PC-3 (cell line): ENCODE measurements around the gene TCFL5. TPM values are rescaled to one million over a fixed set of nuclear protein-coding genes. Genes with fewer than 3 reads are reported as not detected.

Experiments
- ATAC-seq: fragments of 200-7000 bp; cut with Tn5 transposase; 2 replicates; pipeline ENCODE4 v1.9.1; 2020; ENCODE audit warnings: mild to moderate bottlenecking, moderate library complexity
- BruUV-seq: library from RNA; stranded (reverse); fragments of 400-500 nt; replicated peaks from 2 replicates; lab custom pipeline; 2021; lab: Mats Ljungman, UMichigan
- CTCF ChIA-PET: fragments of 300-600 bp; sonication (Branson Sonifier 250); formaldehyde crosslinking; loops from one replicate; lab custom pipeline; 2022; ENCODE audit warnings: antibody characterized with exemption; lab: Charles Lee
- POLR2A ChIA-PET: fragments of 300-600 bp; sonication (Branson Sonifier 250); formaldehyde crosslinking; loops from one replicate; lab custom pipeline; 2022; ENCODE audit warnings: antibody characterized with exemption; ENCODE audit not compliant: unreplicated experiment; lab: Charles Lee
- DNase-seq: peaks from one replicate; pipeline ENCODE4 v3.0.0-alpha.2; 2015
- H2AFZ ChIP-seq: fragments of 300-600 bp; sonication (generic); 2 replicates; pipeline ENCODE4 v1.6.0; 2016; ENCODE audit warnings: antibody characterized with exemption, low read length
- H3F3A ChIP-seq: fragments of 300-600 bp; sonication (generic); one replicate; pipeline ENCODE4 v1.6.0; 2017; ENCODE audit warnings: antibody characterized with exemption, low read length, control low read depth, mild to moderate bottlenecking; ENCODE audit not compliant: unreplicated experiment
- H3K27ac ChIP-seq: fragments of 300-600 bp; sonication (generic); 2 replicates; pipeline ENCODE4 v1.5.1; 2016; ENCODE audit warnings: mild to moderate bottlenecking, low read length
- H3K27me3 ChIP-seq: fragments of 300-600 bp; sonication (generic); 2 replicates; pipeline ENCODE4 v1.6.1; 2016; ENCODE audit warnings: low read length, mixed read lengths
- H3K36me3 ChIP-seq: fragments of 300-600 bp; sonication (generic); 2 replicates; pipeline ENCODE4 v1.6.1; 2016; ENCODE audit warnings: low read depth, mixed run types, low read length, mixed read lengths
- H3K4me1 ChIP-seq: fragments of 300-600 bp; sonication (generic); 2 replicates; pipeline ENCODE4 v1.5.1; 2016; ENCODE audit warnings: low read length; ENCODE audit not compliant: insufficient read depth
- H3K4me2 ChIP-seq: fragments of 300-600 bp; sonication (generic); 2 replicates; pipeline ENCODE4 v1.6.0; 2016; ENCODE audit warnings: low read length
- H3K4me3 ChIP-seq: fragments of 300-600 bp; sonication (generic); 2 replicates; pipeline ENCODE4 v1.5.1; 2016; ENCODE audit warnings: mild to moderate bottlenecking, low read length, mixed read lengths
- H3K79me2 ChIP-seq: fragments of 300-600 bp; sonication (generic); 2 replicates; pipeline ENCODE4 v1.6.1; 2017; ENCODE audit warnings: low read length, mixed read lengths
- H3K9ac ChIP-seq: fragments of 300-600 bp; sonication (generic); 2 replicates; pipeline ENCODE4 v1.6.0; 2016; ENCODE audit warnings: mild to moderate bottlenecking, low read length
- H3K9me2 ChIP-seq: fragments of 300-600 bp; sonication (generic); replicated peaks from 2 replicates; pipeline ENCODE4 v1.6.1; 2016; ENCODE audit warnings: mixed run types, low read length, mixed read lengths
- H3K9me3 ChIP-seq: fragments of 300-600 bp; sonication (generic); 2 replicates; pipeline ENCODE4 v1.6.1; 2016; ENCODE audit warnings: low read length, mixed read lengths
- H4K20me1 ChIP-seq: fragments of 300-600 bp; sonication (generic); 2 replicates; pipeline ENCODE4 v1.6.1; 2016; ENCODE audit warnings: low read length, mixed read lengths
- EZH2 ChIP-seq: fragments of 300-600 bp; sonication (generic); IDR thresholded peaks from one replicate; pipeline ENCODE4 v1.6.1; 2017; ENCODE audit warnings: antibody characterized with exemption, mild to moderate bottlenecking, low read length; ENCODE audit not compliant: unreplicated experiment
- EZH2phosphoT487 ChIP-seq: fragments of 300-600 bp; sonication (generic); IDR thresholded peaks from 2 replicates; pipeline ENCODE4 v1.6.1; 2018; ENCODE audit warnings: mild to moderate bottlenecking, antibody characterized with exemption, low read length, borderline replicate concordance
- intact Hi-C: fragments of 100-400 bp; cut with micrococcal nuclease; formaldehyde crosslinking; loops from 2 replicates; pipeline ENCODE4 v1.9.0; 2023
- total RNA-seq: library from RNA; depleted of rRNA; stranded (reverse); fragments of >200 nt; gene quantifications from 2 replicates; pipeline ENCODE4 v1.2.3, GENCODE V29; 2014
- TF ChIP-seq, protein P1 (sequence below): fragments of 300-600 bp; sonication (generic); conservative IDR thresholded peaks from 2 replicates; pipeline ENCODE4 v1.5.1; 2017; ENCODE audit warnings: antibody characterized with exemption, low read depth, mild to moderate bottlenecking, low read length

TCFL5 gene
- total RNA-seq, 1 experiment from 2014 or later = 15.8 TPM

- Histone ChIP-seq H3K4me2 (no peak overlapping the region), H3K9me3 (no peaks in the 10 kb centered on the region), H2AFZ (no peak overlapping the region), H3K36me3 (peaks cover 88% of the 10 kb centered on the region), H3F3A (no peaks in the 10 kb centered on the region), H4K20me1 (peaks cover 21% of the 10 kb centered on the region; the same call in 1 of the 2 replicates), H3K27me3 (no peaks in the 10 kb centered on the region), H3K4me3 (no peak overlapping the region), H3K4me1 (peaks cover 6% of the 10 kb centered on the region; the same call in 1 of the 2 replicates), H3K27ac (no peak overlapping the region), H3K9me2 (no peaks in the 10 kb centered on the region), H3K9ac (no peak overlapping the region), H3K79me2 (peaks cover 26% of the 10 kb centered on the region)
- ChIA-PET POLR2A (no interaction called here), CTCF (no interaction called here)
- TF ChIP-seq EZH2phosphoT487 (no peak), EZH2 (no peak)
- no peak for ATAC-seq
- BruUV-seq = no TSS peak
- DNase-seq = no peak
- intact Hi-C loops = no loop called here
Observed at GRCh38 chr20:62906209-62906608, 44.6 kb upstream of the TCFL5 start.

DNA sequence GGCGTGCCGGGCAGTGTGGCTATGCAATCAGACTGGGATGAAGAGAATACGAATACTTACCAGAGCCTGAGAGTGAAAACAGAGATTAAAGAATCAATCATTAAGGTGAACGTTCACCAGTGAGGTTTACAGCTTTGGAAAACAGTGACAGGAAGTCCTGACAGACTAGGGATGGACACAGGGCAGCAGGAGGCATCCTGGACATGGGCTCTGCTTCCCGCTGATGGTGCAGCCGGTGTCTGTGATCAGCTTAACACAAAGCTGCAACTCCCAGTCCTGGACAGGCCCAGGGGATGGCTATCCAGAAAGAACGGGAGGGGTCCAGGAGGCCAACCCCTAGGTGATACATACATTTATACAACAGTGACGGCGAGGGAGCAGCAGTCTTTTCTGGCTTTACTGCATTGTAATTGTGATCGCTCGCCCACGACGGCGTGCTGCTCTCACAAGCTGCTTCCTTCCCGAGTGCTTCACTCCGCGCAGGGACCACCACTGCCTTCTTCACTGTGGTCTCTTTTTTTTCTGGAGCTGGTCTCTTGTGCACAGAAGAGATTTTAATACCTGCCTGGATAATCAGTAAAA is 44.0 kb upstream of the TCFL5 start:
- Histone ChIP-seq H3K27ac (no peak overlapping the region), H3K9me3 (no peaks in the 10 kb centered on the region), H4K20me1 (peaks cover 21% of the 10 kb centered on the region; the same call in 1 of the 2 replicates), H3K4me1 (peaks cover 11% of the 10 kb centered on the region), H3K9ac (no peak overlapping the region), H3K36me3 (peaks cover 83% of the 10 kb centered on the region), H3K27me3 (no peaks in the 10 kb centered on the region), H3K4me3 (no peak overlapping the region), H2AFZ (no peak overlapping the region), H3K4me2 (no peak overlapping the region), H3K9me2 (no peaks in the 10 kb centered on the region), H3K79me2 (peaks cover 26% of the 10 kb centered on the region), H3F3A (no peaks in the 10 kb centered on the region)
- ChIA-PET CTCF (no interaction called here), POLR2A (no interaction called here)
- no TSS peak for BruUV-seq
- DNase-seq (no peak), ATAC-seq (no peak)
- intact Hi-C loops = no loop called here
- no peak for TF ChIP-seq EZH2phosphoT487
- TF ChIP-seq, protein P1, sequence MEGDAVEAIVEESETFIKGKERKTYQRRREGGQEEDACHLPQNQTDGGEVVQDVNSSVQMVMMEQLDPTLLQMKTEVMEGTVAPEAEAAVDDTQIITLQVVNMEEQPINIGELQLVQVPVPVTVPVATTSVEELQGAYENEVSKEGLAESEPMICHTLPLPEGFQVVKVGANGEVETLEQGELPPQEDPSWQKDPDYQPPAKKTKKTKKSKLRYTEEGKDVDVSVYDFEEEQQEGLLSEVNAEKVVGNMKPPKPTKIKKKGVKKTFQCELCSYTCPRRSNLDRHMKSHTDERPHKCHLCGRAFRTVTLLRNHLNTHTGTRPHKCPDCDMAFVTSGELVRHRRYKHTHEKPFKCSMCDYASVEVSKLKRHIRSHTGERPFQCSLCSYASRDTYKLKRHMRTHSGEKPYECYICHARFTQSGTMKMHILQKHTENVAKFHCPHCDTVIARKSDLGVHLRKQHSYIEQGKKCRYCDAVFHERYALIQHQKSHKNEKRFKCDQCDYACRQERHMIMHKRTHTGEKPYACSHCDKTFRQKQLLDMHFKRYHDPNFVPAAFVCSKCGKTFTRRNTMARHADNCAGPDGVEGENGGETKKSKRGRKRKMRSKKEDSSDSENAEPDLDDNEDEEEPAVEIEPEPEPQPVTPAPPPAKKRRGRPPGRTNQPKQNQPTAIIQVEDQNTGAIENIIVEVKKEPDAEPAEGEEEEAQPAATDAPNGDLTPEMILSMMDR = no peak
- no peak for TF ChIP-seq EZH2

GRCh38 chr20:62902926-62903615 is 41.4 kb upstream of the TCFL5 start:
- DNase-seq (peak; percentile 25), ATAC-seq (peak; percentile 34)
- no peak overlapping the region for H3K4me3 ChIP-seq
- H3K9me2 ChIP-seq = no peaks in the 10 kb centered on the region
- POLR2A ChIA-PET = interaction anchor here (0.6 kb wide), 1 partner anchor 279 kb away, joined by 3 read pairs; no protein-coding TSS in a partner anchor
- H2AFZ ChIP-seq = no peak overlapping the region
- CTCF ChIA-PET = interaction anchor here (0.6 to 0.8 kb wide), 2 partner anchors 28 to 35 kb away, joined by 3 to 4 read pairs; partner anchors contain the start of gene GID8
- peaks cover 61% of the 10 kb centered on the region for H3K36me3 ChIP-seq
- H3K27ac ChIP-seq = no peak overlapping the region
- H4K20me1 ChIP-seq = 0 out of 2 replicates have a peak, but pooled peaks cover 9% of the 10 kb centered on the region
- H3K79me2 ChIP-seq = 0 out of 2 replicates have a peak, but pooled peaks cover 1% of the 10 kb centered on the region
- H3F3A ChIP-seq = no peaks in the 10 kb centered on the region
- H3K9me3 ChIP-seq = no peaks in the 10 kb centered on the region
- intact Hi-C loops = no loop called here
- no TSS peak for BruUV-seq
- H3K4me2 ChIP-seq = no peak overlapping the region
- H3K27me3 ChIP-seq = no peaks in the 10 kb centered on the region
- TF ChIP-seq EZH2phosphoT487 = no peak
- no peak for TF ChIP-seq EZH2
- TF ChIP-seq, protein P1 = no peak
- H3K9ac ChIP-seq = no peak overlapping the region
- peaks cover 15% of the 10 kb centered on the region for H3K4me1 ChIP-seq
